Lower leg skin (tissue), 3 donors: ENCODE measurements around the gene TAF3.

Source experiments
- POLR2A ChIP-seq, 2 donors: fragments of 450-650 bp; IDR thresholded peaks; one replicate each; pipeline ENCODE4 v1.6.1; 2016 to 2017; ENCODE audit warnings: antibody characterized with exemption in 2 of 2, mild to moderate bottlenecking in 1 of 2, moderate library complexity in 1 of 2
- TF ChIP-seq, protein P1 (sequence below), 3 donors: fragments of 450-650 bp; IDR thresholded peaks; one replicate each; pipeline ENCODE4 v1.5.1; 2016; ENCODE audit warnings: antibody characterized with exemption in 3 of 3, mild to moderate bottlenecking in 3 of 3, moderate library complexity in 2 of 3

DNA sequence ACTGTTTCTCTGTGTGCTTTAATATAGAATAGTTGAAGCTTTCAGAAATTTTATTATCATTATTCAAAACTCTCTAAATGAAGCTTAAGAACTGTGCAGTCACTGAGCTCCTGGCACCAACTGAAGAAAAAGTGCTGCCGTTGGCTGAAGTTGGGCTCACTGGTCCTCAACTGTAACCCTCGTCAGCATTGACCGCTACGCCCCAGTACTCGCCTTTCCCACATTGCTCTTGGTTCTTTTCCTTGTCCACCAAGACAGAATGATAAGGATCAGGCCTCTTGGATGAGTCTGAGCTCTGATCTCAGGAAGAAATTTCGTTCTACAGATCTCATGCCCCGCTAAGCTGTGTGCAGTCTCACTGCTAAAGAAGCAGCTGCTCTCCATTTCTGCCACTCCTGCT lies 7.9 kb upstream of the TAF3 start:
- TF ChIP-seq, protein P1, sequence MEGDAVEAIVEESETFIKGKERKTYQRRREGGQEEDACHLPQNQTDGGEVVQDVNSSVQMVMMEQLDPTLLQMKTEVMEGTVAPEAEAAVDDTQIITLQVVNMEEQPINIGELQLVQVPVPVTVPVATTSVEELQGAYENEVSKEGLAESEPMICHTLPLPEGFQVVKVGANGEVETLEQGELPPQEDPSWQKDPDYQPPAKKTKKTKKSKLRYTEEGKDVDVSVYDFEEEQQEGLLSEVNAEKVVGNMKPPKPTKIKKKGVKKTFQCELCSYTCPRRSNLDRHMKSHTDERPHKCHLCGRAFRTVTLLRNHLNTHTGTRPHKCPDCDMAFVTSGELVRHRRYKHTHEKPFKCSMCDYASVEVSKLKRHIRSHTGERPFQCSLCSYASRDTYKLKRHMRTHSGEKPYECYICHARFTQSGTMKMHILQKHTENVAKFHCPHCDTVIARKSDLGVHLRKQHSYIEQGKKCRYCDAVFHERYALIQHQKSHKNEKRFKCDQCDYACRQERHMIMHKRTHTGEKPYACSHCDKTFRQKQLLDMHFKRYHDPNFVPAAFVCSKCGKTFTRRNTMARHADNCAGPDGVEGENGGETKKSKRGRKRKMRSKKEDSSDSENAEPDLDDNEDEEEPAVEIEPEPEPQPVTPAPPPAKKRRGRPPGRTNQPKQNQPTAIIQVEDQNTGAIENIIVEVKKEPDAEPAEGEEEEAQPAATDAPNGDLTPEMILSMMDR (IDR thresholded peaks at IDR 0.05), result no peak
- TF ChIP-seq POLR2A (IDR thresholded peaks at IDR 0.05), result no peak
